HepG2 (cell line): Measurements from ENCODE around the gene RBCK1. TPM values are rescaled to one million over a fixed set of nuclear protein-coding genes. Genes with fewer than 3 reads are reported as not detected.

ENCODE experiments used
- ARID2 ChIP-seq: sonication (generic); formaldehyde crosslinking; IDR thresholded peaks from 2 replicates; pipeline ENCODE4 v1.8.1; 2022; ENCODE audit warnings: mild to moderate bottlenecking, missing genetic modification reagents, borderline replicate concordance
- ATF2 ChIP-seq: sonication (generic); formaldehyde crosslinking; IDR thresholded peaks from 2 replicates; pipeline ENCODE4 v1.4.0; 2020; ENCODE audit warnings: missing genetic modification reagents
- CHCHD3 ChIP-seq: sonication (generic); formaldehyde crosslinking; IDR thresholded peaks from 2 replicates; pipeline ENCODE4 v1.8.0; 2022; ENCODE audit warnings: mild to moderate bottlenecking, missing genetic modification reagents, moderate library complexity
- E2F2 ChIP-seq: sonication (generic); formaldehyde crosslinking; IDR thresholded peaks from 2 replicates; pipeline ENCODE4 v1.4.0; 2020; ENCODE audit warnings: missing genetic modification reagents, borderline replicate concordance
- ELF1 ChIP-seq: sonication (generic); formaldehyde crosslinking; IDR thresholded peaks from 2 replicates; pipeline ENCODE4 v1.4.0; 2020; ENCODE audit warnings: missing genetic modification reagents
- KAT7 ChIP-seq: IDR thresholded peaks from 2 replicates; pipeline ENCODE4 v1.6.1; 2018; ENCODE audit warnings: borderline replicate concordance, missing compliant biosample characterization
- MED1 ChIP-seq: sonication (generic); formaldehyde crosslinking; IDR thresholded peaks from 2 replicates; pipeline ENCODE4 v1.4.0; 2020; ENCODE audit warnings: missing genetic modification reagents
- SALL1 ChIP-seq: sonication (generic); formaldehyde crosslinking; IDR thresholded peaks from 2 replicates; pipeline ENCODE4 v1.8.0; 2022; ENCODE audit warnings: mild to moderate bottlenecking, missing genetic modification reagents
- STAG1 ChIP-seq: sonication (generic); formaldehyde crosslinking; IDR thresholded peaks from 2 replicates; pipeline ENCODE4 v1.4.0; 2020; ENCODE audit warnings: missing genetic modification reagents
- ZBTB33 ChIP-seq: sonication (generic); formaldehyde crosslinking; IDR thresholded peaks from 2 replicates; pipeline ENCODE4 v1.4.0; 2020; ENCODE audit warnings: missing genetic modification reagents
- ZNF230 ChIP-seq: sonication (generic); formaldehyde crosslinking; IDR thresholded peaks from 2 replicates; pipeline ENCODE4 v1.4.0; 2020; ENCODE audit warnings: mild to moderate bottlenecking, missing genetic modification reagents
- ZNF251 ChIP-seq: sonication (generic); formaldehyde crosslinking; IDR thresholded peaks from 2 replicates; pipeline ENCODE4 v1.9.0; 2021; ENCODE audit warnings: mild to moderate bottlenecking, missing genetic modification reagents
- ZNF337 ChIP-seq: sonication (generic); formaldehyde crosslinking; IDR thresholded peaks from 2 replicates; pipeline ENCODE4 v1.5.1; 2020; ENCODE audit warnings: missing genetic modification reagents, low read depth, mild to moderate bottlenecking, borderline replicate concordance
- ZNF441 ChIP-seq: sonication (generic); formaldehyde crosslinking; IDR thresholded peaks from 2 replicates; pipeline ENCODE4 v1.7.0; 2021; ENCODE audit warnings: missing genetic modification reagents, borderline replicate concordance
- ZNF543 ChIP-seq: sonication (generic); formaldehyde crosslinking; IDR thresholded peaks from 2 replicates; pipeline ENCODE4 v1.4.0; 2020; ENCODE audit warnings: mild to moderate bottlenecking, missing genetic modification reagents
- ZNF580 ChIP-seq: IDR thresholded peaks from 2 replicates; pipeline ENCODE4 v1.6.1; 2016; ENCODE audit warnings: low read depth, borderline replicate concordance
- ZNF605 ChIP-seq: sonication (generic); formaldehyde crosslinking; IDR thresholded peaks from 2 replicates; pipeline ENCODE4 v1.8.0; 2022; ENCODE audit warnings: mild to moderate bottlenecking, missing genetic modification reagents
- polyA plus RNA-seq, 8 experiments: library from polyadenylated mRNA; depleted of rRNA in 3 of 8; stranded (reverse) in 7 of 8; unstranded in 1 of 8; fragments of >200 nt; fragmentation: Illumina TruSeq in 4 of 8; extraction: Trizol in 4 of 8; gene quantifications; 2 replicates each; pipeline versions ENCODE4 v1.2.1 to v1.2.3, GENCODE V29; 2011 to 2016; ENCODE audit warnings: low read depth in 4 of 8, missing spikeins in 1 of 8, mixed read lengths in 1 of 8; ENCODE audit not compliant: insufficient read depth in 1 of 8
- total RNA-seq, 5 experiments: library from RNA; depleted of rRNA; stranded (reverse); fragments of >200 nt; fragmentation: Illumina TruSeq; extraction: Trizol; gene quantifications; 2 replicates each; pipeline ENCODE4 v1.2.3, GENCODE V29; 2016; ENCODE audit warnings: low read depth in 1 of 5
- TF ChIP-seq, protein P1 (sequence below): sonication (generic); formaldehyde crosslinking; conservative IDR thresholded peaks from 2 replicates; pipeline ENCODE4 v1.5.0; 2020; ENCODE audit warnings: missing genetic modification reagents
- TF ChIP-seq, protein P2 (sequence below): sonication (generic); formaldehyde crosslinking; IDR thresholded peaks from 2 replicates; pipeline ENCODE4 v1.5.0; 2020; ENCODE audit warnings: mild to moderate bottlenecking, missing genetic modification reagents

The RBCK1 gene
- total and polyA plus RNA-seq, 2 of the 13 experiments (the other 11 are each of a cell fraction or from before 2014, with no cell fraction given), result 149 to 215 TPM

DNA sequence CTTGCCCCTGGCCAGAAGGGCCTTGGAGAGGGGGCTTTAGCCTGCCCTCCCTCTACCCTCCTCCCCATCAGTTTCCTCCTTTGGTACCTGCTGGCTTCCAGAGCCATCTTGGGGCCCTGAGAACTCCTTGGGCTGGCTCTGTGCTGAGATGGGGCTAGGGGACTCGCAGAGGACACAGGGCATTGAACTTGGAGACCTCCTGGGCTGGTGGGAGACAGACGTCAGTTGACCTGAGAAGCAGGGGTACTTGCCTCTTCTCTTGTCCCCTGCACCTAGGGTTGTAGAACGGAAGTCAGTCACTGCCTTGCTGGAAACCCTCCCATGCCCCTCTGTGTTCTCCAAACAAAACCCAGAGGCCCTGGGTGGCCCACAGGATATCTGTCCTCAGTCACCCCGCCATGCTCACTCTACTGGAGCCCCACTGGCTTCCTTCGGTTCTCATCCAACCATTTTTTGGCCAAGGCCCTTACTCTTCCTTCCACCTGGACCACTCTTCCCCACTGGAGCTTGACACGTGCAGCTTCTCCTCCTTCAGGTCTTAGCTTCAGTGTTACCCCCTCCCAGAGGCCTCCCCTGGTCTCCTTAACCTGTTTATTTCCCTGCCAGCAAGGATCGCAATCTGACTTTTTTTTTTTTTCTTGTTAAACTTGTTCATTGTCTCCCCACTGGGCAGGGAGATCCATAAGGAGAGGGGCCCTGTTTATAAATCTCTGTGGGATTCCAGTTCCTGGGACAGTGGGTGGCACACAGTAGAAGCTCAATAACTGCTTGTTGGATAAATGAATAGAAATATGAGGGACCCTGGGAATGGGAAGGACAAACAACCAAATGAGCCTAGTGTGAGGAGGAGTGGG is 971 bp downstream of the RBCK1 start (continued):
- no peak for TF ChIP-seq CHCHD3 (CRISPR knock-in tag)
- TF ChIP-seq ZNF580 (CRISPR knock-in tag), result peak; percentile 3; the same call in 1 of the 2 replicates
- TF ChIP-seq, protein P1, sequence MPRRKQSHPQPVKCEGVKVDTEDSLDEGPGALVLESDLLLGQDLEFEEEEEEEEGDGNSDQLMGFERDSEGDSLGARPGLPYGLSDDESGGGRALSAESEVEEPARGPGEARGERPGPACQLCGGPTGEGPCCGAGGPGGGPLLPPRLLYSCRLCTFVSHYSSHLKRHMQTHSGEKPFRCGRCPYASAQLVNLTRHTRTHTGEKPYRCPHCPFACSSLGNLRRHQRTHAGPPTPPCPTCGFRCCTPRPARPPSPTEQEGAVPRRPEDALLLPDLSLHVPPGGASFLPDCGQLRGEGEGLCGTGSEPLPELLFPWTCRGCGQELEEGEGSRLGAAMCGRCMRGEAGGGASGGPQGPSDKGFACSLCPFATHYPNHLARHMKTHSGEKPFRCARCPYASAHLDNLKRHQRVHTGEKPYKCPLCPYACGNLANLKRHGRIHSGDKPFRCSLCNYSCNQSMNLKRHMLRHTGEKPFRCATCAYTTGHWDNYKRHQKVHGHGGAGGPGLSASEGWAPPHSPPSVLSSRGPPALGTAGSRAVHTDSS (CRISPR knock-in tag), result no peak
- no peak for TF ChIP-seq ZBTB33
- TF ChIP-seq, protein P2, sequence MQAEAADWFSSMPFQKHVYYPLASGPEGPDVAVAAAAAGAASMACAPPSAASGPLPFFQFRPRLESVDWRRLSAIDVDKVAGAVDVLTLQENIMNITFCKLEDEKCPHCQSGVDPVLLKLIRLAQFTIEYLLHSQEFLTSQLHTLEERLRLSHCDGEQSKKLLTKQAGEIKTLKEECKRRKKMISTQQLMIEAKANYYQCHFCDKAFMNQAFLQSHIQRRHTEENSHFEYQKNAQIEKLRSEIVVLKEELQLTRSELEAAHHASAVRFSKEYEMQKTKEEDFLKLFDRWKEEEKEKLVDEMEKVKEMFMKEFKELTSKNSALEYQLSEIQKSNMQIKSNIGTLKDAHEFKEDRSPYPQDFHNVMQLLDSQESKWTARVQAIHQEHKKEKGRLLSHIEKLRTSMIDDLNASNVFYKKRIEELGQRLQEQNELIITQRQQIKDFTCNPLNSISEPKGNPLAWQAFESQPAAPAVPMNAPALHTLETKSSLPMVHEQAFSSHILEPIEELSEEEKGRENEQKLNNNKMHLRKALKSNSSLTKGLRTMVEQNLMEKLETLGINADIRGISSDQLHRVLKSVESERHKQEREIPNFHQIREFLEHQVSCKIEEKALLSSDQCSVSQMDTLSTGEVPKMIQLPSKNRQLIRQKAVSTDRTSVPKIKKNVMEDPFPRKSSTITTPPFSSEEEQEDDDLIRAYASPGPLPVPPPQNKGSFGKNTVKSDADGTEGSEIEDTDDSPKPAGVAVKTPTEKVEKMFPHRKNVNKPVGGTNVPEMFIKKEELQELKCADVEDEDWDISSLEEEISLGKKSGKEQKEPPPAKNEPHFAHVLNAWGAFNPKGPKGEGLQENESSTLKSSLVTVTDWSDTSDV (CRISPR knock-in tag), result peak; percentile 60; the same call in 1 of the 2 replicates
- no peak for TF ChIP-seq STAG1
- TF ChIP-seq ELF1, result 0 out of 2 replicates have a peak, but pooled peaks have one; percentile 1
- no peak for TF ChIP-seq ZNF337 (CRISPR knock-in tag)
- peak; percentile 64; the same call in 1 of the 2 replicates for TF ChIP-seq ZNF230 (CRISPR knock-in tag)
- TF ChIP-seq ZNF251, result peak; percentile 89; the same call in 1 of the 2 replicates
- TF ChIP-seq ZNF543 (CRISPR knock-in tag), result peak; percentile 20
- peak; percentile 13; the same call in 1 of the 2 replicates for TF ChIP-seq ATF2
- TF ChIP-seq ZNF605 (CRISPR knock-in tag), result peak; percentile 55; the same call in 1 of the 2 replicates
- TF ChIP-seq SALL1 (CRISPR knock-in tag), result peak; percentile 9; the same call in 1 of the 2 replicates
- peak; percentile 46; the same call in 1 of the 2 replicates for TF ChIP-seq KAT7 (CRISPR knock-in tag)
- TF ChIP-seq ZNF441 (CRISPR knock-in tag), result 0 out of 2 replicates have a peak, but pooled peaks have one; percentile 28
- no peak; the same call in 1 of the 2 replicates for TF ChIP-seq MED1 (CRISPR knock-in tag)
- TF ChIP-seq E2F2 (CRISPR knock-in tag), result 0 out of 2 replicates have a peak, but pooled peaks have one; percentile 5
- TF ChIP-seq ARID2 (CRISPR knock-in tag), result peak; percentile 95; the same call in 1 of the 2 replicates
